Fibroblast of the aortic adventitia (primary cell): ENCODE results near the gene PODXL. TPM values are rescaled to one million over a fixed set of nuclear protein-coding genes. Genes with fewer than 3 reads are reported as not detected.

Experiments used
- DNase-seq: peaks from one replicate; pipeline ENCODE4 v3.0.0-alpha.2; 2010; ENCODE audit warnings: low read depth
- H3K4me3 ChIP-seq: 2 replicates; pipeline ENCODE4 v1.5.1; 2011; ENCODE audit warnings: low read depth, mild to moderate bottlenecking, control low read depth, low read length, moderate library complexity
- CTCF ChIP-seq: IDR thresholded peaks from 2 replicates; pipeline ENCODE4 v1.5.1; 2011; ENCODE audit warnings: mild to moderate bottlenecking, low read length, control low read depth, inconsistent platforms; ENCODE audit not compliant: insufficient read depth
- total RNA-seq: library from RNA; depleted of rRNA; stranded (reverse); fragments of >200 nt; gene quantifications from 2 replicates; pipeline ENCODE4 v1.2.3, GENCODE V29; 2012; ENCODE audit warnings: low replicate concordance

Gene PODXL
- total RNA-seq, 1 donor = 7.3 TPM

GRCh38 chr7:131495669-131496498 lies 60.5 kb downstream of the PODXL start:
- TF ChIP-seq CTCF = no peak
- no peak for DNase-seq
- no peak overlapping the region for H3K4me3 ChIP-seq

DNA sequence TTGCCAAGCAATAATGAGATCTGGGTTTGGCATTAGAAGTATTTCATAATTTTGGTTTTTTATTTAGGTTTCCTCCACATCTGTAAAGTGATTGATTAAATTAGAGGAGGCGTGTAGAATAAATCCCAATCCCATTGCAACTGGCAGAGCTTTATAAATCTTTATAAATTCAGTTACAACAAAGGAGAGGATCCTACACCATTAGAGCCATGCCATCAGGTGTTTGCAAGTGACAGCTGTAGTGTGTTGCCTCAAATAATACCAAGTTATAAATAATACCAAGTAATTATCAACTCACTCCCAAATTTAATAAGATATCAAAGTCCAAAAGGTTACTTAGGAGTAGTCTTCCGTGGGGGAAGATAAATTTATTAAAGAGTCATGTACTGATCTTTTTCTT lies 62.2 kb downstream of the PODXL start:
- H3K4me3 ChIP-seq = no peak overlapping the region
- DNase-seq = no peak
- TF ChIP-seq CTCF = no peak

- H3K4me3 ChIP-seq = no peak overlapping the region
- TF ChIP-seq CTCF = no peak
- no peak for DNase-seq
Measured at GRCh38 chr7:131493581-131493980, 62.8 kb downstream of the PODXL start.

DNA sequence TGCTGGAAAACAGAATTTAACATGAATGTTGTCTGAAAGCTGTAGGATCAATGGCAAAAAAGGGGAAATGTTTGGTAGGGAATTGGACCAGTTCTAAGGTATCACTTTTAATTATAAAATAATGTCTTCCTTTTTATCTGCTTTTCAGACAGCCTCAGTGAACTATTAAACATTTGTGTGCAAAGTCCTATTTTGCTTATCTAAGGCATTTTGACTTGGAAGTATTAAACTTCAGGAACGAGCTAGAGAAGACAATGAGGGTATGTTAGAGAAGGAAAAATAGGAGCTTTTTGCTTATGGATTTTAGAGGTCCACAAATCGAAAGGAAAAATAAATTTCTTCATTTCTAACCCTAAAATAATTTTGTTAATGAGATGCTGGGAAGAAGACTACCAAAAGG lies 63.3 kb downstream of the PODXL start:
- H3K4me3 ChIP-seq = no peak overlapping the region
- DNase-seq = no peak
- no peak for TF ChIP-seq CTCF

DNA sequence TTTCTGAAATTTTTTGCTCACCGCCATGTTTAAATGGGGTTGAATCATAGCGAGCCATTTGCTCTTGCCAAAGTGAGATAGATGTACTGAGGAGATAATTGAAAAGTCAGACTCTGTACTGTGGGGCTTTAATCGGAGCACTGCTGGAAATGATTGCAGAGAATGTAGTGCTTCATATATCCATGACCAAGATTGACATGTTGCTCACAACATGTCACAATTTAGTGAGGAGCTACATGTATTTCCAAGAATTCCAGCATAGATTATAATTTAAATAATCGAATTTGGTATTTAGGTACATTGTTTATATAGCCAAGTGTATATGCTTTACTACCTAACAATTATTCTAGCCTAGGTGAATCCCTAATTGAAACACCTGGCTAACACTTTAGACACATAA lies 66.5 kb downstream of the PODXL start:
- no peak for TF ChIP-seq CTCF
- DNase-seq = no peak
- H3K4me3 ChIP-seq = no peak overlapping the region

- DNase-seq = no peak
- no peak for TF ChIP-seq CTCF
- H3K4me3 ChIP-seq = no peak overlapping the region
Measured at GRCh38 chr7:131489196-131489595, 67.2 kb downstream of the PODXL start.

- peak; percentile 46 for TF ChIP-seq CTCF
- H3K4me3 ChIP-seq = no peak overlapping the region
- DNase-seq = peak; percentile 34
Measured at GRCh38 chr7:131488361-131488760, 68.1 kb downstream of the PODXL start.
